ENCODE measurements around the gene SETBP1. TPM values are rescaled to one million over a fixed set of nuclear protein-coding genes. Genes with fewer than 3 reads are reported as not detected.
A peak's percentile ranks its signal among the peaks of the same experiment; 100 is the strongest.

Gene SETBP1
- total and polyA plus RNA-seq, 8 donors: 19.7 to 27.5 (median 21.5) TPM

DNA sequence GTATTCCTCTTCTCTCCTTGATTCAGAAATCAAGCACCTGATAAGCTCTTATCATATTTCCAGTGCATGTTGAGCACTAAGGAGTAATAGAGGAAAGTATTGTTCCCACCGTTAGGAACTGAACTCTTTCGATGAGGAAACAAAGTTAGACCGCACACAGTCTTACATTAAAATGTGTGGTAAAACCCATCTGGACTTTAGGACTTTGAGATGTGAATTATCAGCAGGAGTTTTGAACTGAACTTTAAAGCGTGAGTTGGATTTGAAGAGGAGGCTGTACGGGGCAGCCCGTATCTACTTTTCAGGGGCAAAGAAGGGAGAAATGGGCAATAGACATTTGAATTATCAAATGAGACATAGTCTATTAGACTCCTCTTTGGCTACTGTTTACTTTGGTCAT is 134.4 kb downstream of the SETBP1 start:
- no peaks in the 10 kb centered on the region for H3K27me3 ChIP-seq
- no peaks in the 10 kb centered on the region for H3K36me3 ChIP-seq
- no peaks in the 10 kb centered on the region for H3K4me1 ChIP-seq
- no peak overlapping the region for H3K27ac ChIP-seq
- TF ChIP-seq CTCF (IDR thresholded peaks at IDR 0.05): no peak
- no peaks in the 10 kb centered on the region for H3K9me3 ChIP-seq
- no peak for DNase-seq
- no peak overlapping the region for H3K4me3 ChIP-seq
- no peak for ATAC-seq
- intact Hi-C loops (cut with DNase I): no loop called here

DNA sequence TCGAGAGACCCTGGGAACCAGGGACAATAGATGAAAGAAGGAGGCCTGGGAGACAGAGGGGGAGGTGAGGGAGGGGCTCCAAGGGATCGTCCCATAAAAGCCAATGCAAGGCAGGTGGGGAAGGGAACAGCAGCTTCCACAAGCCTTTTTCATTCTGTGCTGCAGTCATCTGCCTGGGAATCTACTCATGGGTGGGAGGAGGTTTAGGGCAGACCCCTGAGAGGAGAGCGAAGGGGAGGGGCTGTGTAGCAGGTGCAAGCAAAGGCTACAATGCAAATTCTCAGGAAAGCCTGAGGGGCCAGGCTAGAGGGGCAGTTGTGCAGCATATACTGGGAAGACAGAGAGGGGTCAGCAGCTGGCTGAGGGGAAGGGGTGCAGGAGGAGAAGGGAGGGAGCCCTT is 135.4 kb downstream of the SETBP1 start:
- ATAC-seq (no peak), DNase-seq (no peak)
- no peaks in the 10 kb centered on the region for H3K36me3 ChIP-seq
- TF ChIP-seq CTCF (IDR thresholded peaks at IDR 0.05): no peak
- intact Hi-C loops (cut with DNase I): no loop called here
- no peaks in the 10 kb centered on the region for H3K4me1 ChIP-seq
- no peak overlapping the region for H3K27ac ChIP-seq
- H3K4me3 ChIP-seq: no peak overlapping the region
- H3K9me3 ChIP-seq: no peaks in the 10 kb centered on the region
- no peaks in the 10 kb centered on the region for H3K27me3 ChIP-seq

DNA sequence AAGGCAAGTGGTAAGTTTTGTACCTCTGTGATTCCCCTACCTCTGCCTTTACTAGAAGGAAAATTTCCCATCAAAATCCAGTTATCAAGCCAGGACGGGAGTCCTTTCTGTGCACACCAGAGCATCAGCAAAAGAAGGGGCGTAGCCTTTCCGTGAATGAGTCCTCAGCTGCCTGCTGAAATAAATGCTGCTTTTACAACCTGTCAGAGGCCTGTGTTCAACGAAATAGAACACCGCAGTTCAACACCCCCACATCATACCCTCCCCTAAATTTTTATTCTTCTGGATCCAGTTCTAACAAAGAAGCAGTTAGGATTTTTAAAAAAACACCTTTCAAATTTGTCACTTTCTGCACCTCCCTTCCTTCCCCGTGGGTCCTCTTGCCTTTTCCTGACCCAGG is 135.8 kb downstream of the SETBP1 start:
- Histone ChIP-seq H3K27ac (no peak overlapping the region), H3K36me3 (no peaks in the 10 kb centered on the region), H3K4me1 (no peaks in the 10 kb centered on the region), H3K4me3 (no peak overlapping the region), H3K27me3 (no peaks in the 10 kb centered on the region), H3K9me3 (no peaks in the 10 kb centered on the region)
- no peak for DNase-seq
- no peak for ATAC-seq
- intact Hi-C loops (cut with DNase I): no loop called here
- TF ChIP-seq CTCF (IDR thresholded peaks at IDR 0.05): no peak

GRCh38 chr18:44817831-44818473 is 137.3 kb downstream of the SETBP1 start:
- Histone ChIP-seq H3K36me3 (no peaks in the 10 kb centered on the region), H3K4me1 (no peaks in the 10 kb centered on the region), H3K4me3 (no peak overlapping the region), H3K9me3 (no peaks in the 10 kb centered on the region), H3K27ac (no peak overlapping the region), H3K27me3 (no peaks in the 10 kb centered on the region)
- ATAC-seq (no peak), DNase-seq (peak in 1 of 4 donors; percentile 25)
- TF ChIP-seq CTCF (IDR thresholded peaks at IDR 0.05): no peak
- intact Hi-C loops (cut with DNase I): no loop called here

GRCh38 chr18:44818668-44819403 is 138.1 kb downstream of the SETBP1 start:
- Histone ChIP-seq H3K9me3 (no peaks in the 10 kb centered on the region), H3K4me3 (no peak overlapping the region), H3K36me3 (no peaks in the 10 kb centered on the region), H3K27ac (no peak overlapping the region), H3K4me1 (peaks cover 0 to 2% of the 10 kb centered on the region in 2 donors), H3K27me3 (no peaks in the 10 kb centered on the region)
- TF ChIP-seq CTCF (IDR thresholded peaks at IDR 0.05): no peak
- intact Hi-C loops (cut with DNase I): no loop called here
- no peak for ATAC-seq
- peak in 1 of 4 donors; percentile 26 for DNase-seq

All from left lung (tissue), 10 donors.